HG03457 (cell line): ENCODE results near the gene DUSP9.
"Not testable (repeated sequence)": the region's sequence is repeated elsewhere in the genome, so short reads cannot be mapped to it uniquely, and the experiment has no call there.

Source experiments
- ATAC-seq: cut with Tn5 transposase; IDR thresholded peaks from one replicate; pipeline ENCODE4 v1.9.1; 2021; ENCODE audit warnings: moderate number of reproducible peaks; ENCODE audit not compliant: unreplicated experiment

Gene DUSP9

GRCh38 chrX:153670748-153671588 lies 24.0 kb downstream of the DUSP9 start:
- ATAC-seq: no peak

GRCh38 chrX:153671589-153672530 lies 24.9 kb downstream of the DUSP9 start:
- ATAC-seq: no peak

- ATAC-seq: no peak
Observed at GRCh38 chrX:153672531-153673427, 25.8 kb downstream of the DUSP9 start.

GRCh38 chrX:153673428-153674218 lies 26.6 kb downstream of the DUSP9 start, which contains the start of gene PNCK:
TSS of gene PNCK (minus strand) at chrX:153673813. CDS start at chrX:153673076, 737 bp downstream.
- no peak for ATAC-seq

GRCh38 chrX:153674219-153674851 lies 27.3 kb downstream of the DUSP9 start:
- ATAC-seq: no peak

GRCh38 chrX:153681175-153681574 lies 34.2 kb downstream of the DUSP9 start:
- no peak for ATAC-seq

- not testable (repeated sequence) for ATAC-seq
Observed at GRCh38 chrX:153683486-153683885, 36.5 kb downstream of the DUSP9 start.

- ATAC-seq: no peak
Observed at GRCh38 chrX:153684467-153685155, 37.6 kb downstream of the DUSP9 start.

- no peak for ATAC-seq
Observed at GRCh38 chrX:153685156-153685536, 38.1 kb downstream of the DUSP9 start.

GRCh38 chrX:153685751-153686696 lies 39.0 kb downstream of the DUSP9 start:
- no peak for ATAC-seq

- ATAC-seq: no peak
Observed at GRCh38 chrX:153686711-153687110, 39.7 kb downstream of the DUSP9 start.

- ATAC-seq: no peak
Observed at GRCh38 chrX:153687121-153688039, 40.4 kb downstream of the DUSP9 start, which contains the start of gene SLC6A8. TSS of gene SLC6A8 (plus strand) at chrX:153687926. CDS start at chrX:153688575, 649 bp downstream.

GRCh38 chrX:153688071-153688470 lies 41.1 kb downstream of the DUSP9 start:
- no peak for ATAC-seq

- no peak for ATAC-seq
Observed at GRCh38 chrX:153688506-153688905, 41.5 kb downstream of the DUSP9 start.

- no peak for ATAC-seq
Observed at GRCh38 chrX:153688911-153689590, 42.0 kb downstream of the DUSP9 start.
